Activated CD4-positive, alpha-beta T cell treated with anti-CD3 and anti-CD28 coated beads, Interleukin-2, Interleukin-6, amounts not matched to agents 100 ng/mL and 50 ng/mL, durations not matched to agents 16 hours and 8 hours (primary cell): ENCODE results near the gene THOC7.

Source experiments
- DNase-seq: peaks from one replicate; pipeline ENCODE4 v3.0.0-alpha.2; 2020

The THOC7 gene

DNA sequence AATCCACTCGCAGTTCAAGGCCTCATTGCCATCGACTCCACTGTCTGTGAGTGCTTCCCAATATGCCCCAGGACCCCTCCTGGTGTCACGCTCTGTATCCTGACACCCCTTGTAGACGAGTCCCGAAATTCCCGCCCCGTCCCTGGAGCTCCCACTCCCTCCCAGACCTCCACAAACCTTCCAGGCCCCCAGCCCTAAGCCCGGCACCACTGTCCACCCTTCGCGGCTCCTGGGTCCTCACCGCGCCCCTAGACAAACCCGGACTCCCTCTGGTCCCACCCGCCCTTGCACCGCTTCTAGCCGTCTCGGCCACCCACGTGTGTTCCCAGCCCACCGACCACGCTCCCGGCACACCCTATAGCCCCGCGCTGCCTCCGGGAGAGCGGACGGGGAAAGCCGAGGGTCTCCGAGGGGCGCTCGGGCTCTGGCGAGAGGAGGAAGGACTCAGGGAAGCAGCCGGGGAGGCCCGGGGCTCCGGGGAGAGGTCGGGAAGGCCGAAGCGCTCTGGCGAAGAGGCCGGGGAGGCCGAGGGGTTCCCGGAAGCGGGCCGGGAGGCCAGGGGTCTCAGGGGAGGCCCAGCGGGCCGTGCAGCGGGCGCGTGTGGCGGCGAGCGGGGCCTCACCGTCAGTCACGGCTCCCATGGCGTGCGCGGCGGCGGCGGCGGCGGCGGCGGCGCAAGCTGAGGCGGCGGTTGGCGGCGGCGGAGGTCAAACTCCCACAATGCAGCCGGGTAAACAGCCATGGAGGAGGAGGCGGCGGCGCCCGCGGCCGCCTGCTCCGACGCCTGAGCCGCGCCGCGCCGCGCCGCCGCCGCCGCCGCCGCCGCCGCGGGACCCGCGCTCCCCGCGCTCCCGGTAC lies at the start of gene THOC7, which contains the start of gene ATXN7:
TSS of gene THOC7 (minus strand) at position 656 of the 858 bp plus-strand sequence. CDS start at position 641, 15 bp downstream.
TSS of gene ATXN7 (plus strand) at position 718 of the 858 bp plus-strand sequence. CDS start 48,732 bp downstream, outside the sequence.
- peak; percentile 77 for DNase-seq

DNA sequence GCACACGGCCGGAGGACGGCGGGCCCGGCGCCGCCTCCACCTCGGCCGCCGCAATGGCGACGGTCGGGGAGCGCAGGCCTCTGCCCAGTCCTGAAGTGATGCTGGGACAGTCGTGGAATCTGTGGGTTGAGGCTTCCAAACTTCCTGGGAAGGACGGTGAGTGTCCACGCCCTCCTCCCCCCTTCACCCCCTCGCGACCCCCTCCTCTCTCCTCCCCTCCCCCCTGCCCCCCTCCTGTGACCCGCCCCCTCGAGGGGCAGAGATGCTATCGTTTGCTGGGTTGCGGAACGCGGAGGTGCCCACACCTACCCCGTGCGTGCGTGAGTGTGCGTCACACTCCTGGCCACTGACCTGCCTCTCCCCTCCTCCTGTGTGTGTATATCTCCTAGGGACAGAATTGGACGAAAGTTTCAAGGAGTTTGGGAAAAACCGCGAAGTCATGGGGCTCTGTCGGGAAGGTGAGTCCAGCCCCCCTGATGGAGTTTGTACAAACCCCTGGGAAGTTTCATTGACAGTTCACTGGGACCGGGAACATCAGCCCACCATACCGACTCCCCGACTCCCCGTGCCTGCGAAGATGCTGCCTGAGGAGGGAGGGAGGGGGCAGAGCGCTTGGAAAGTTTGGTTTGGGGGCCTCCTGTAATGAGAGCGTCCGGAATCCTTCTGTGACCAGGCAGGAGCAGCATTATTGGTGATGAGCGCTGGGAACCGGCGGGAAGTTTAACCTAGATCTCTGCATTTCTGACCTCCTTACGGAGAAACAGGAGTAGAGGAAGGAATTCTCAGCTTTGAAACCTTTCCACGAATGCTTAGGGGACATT lies 49.4 kb upstream of the THOC7 start:
- peak; percentile 65 for DNase-seq

DNA sequence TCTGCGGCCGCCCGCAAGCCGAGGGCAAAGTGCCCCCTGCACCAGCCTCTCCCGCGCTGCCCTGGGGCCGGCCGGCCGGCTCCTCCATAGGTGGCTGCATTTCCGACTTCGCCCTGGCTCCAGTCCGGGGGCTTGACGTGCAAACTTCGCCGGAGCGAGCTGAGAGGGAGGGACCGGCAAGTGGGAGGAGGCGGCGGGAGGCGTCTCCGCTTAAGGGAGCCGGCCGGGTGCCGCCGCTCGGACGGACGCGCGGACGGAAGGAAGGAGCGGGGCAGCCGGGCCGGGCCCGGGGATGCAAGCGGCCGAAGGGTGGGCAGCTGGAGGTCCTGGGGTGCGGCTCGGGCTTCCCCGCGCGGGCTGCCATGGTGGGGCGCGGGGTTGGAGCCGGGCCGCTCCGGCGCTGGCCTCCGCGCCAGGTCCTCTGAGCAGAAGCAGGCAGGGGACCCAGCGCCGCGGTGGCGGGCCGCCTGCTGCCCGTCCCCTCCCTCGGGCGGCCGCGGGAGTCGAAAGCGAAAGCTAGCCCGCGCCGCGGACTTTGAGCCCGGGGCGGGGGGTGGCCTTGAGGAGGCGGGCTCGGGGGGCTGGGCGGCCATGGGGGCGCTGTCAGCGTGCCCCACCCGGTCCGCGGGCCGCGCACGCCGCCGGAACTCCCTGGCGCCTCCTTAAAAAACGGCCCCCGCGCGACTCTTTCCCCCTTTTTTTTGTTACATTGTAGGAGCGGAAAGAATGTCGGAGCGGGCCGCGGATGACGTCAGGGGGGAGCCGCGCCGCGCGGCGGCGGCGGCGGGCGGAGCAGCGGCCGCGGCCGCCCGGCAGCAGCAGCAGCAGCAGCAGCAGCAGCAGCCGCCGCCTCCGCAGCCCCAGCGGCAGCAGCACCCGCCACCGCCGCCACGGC lies 48.5 kb upstream of the THOC7 start, which contains the start of gene SCAANT1:
TSS of gene SCAANT1 (minus strand) at position 511 of the 895 bp plus-strand sequence.
- DNase-seq, result peak; percentile 85

DNA sequence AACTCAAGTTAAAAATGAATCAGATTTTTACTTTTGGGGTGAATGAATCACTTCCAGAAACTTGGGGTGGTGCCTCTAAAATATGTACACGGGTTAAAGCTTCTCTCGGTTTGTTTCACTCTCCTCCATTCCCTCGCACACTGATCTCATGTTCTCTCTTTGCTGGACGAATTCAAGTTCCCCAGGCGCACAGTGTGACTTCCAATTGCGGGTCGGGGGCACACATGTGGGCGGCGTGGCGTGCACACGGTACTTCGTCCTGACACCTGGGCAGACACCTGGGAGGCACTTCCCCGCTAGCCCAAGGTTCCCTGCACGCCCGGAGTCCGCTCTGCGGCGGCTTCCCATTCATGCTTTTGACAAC lies 47.9 kb upstream of the THOC7 start:
- DNase-seq, result peak; percentile 50

DNA sequence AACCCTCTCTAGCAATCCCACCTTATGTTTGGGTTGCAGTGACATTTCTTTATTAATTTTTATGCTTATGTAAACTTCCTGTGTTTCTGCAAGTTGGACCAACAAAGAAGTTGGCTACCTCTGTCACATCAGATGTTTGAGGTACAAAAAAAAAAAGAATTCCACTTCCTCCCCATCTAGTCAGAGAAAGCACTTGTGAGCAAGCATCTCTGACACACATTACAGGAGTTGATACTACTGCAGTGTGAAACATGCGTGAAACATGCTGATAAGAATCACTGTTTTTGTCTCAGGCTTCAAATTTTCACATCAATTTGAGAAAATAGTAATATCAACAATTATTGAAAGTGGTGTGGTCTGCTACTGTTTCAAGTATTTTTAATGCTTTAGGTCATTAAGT lies 47.3 kb upstream of the THOC7 start:
- DNase-seq, result peak; percentile 53

DNA sequence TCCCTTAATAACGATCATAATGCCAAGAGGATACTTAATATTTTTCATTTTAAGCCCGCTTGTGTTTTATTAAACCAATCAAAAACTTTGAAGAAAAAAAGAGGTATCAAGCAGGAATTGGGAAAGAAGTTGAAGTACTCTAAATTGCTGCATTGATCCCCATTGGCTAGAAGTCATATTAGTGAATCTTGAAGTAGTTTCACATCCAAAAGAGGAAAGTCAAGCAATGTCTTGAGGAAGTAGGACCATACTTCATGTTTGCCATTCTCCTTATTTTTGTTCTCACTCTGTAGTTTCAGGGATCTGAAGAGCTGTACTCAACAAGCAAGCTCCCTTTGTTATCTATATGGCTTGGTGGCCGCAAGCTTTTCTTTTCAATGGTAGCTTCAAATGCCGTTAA lies 46.4 kb upstream of the THOC7 start:
- no peak for DNase-seq

DNA sequence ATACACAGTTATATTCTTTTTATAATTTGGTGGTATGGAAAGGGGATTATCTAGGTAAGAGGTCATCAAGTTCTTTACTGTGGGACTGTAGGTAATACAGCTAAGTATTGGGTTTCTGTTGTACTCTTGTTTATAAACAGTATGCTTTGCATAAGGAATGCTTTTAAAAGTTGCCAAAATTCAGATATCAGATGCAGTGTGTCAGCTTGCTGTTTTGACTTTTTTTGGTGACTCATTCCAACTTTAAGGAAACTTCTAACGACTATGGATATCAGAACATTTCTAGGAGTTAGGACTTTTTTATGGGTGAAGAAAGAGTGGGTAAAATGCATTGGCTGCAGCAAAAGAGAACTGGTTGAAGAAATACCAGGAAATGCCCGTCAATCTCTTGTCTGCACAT lies 45.8 kb upstream of the THOC7 start:
- no peak for DNase-seq

DNA sequence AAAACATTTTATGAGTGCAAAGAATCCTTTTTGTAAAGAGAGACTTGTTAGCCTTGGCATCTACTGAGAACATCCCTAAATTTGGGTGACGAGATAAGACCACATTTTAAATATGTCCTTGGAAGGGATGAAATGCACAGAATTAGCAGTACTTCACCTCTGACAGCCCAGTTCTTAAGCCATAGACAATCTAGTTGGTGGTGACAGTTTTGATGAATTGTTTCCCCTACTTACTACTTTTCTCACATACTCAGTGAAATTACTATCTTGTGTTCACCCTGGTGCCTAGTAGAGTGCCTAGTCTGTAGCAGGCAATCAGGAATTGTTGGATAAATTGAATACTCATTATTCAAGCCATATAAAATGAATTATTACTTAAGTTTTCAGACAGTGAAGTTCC lies 45.2 kb upstream of the THOC7 start:
- no peak for DNase-seq

DNA sequence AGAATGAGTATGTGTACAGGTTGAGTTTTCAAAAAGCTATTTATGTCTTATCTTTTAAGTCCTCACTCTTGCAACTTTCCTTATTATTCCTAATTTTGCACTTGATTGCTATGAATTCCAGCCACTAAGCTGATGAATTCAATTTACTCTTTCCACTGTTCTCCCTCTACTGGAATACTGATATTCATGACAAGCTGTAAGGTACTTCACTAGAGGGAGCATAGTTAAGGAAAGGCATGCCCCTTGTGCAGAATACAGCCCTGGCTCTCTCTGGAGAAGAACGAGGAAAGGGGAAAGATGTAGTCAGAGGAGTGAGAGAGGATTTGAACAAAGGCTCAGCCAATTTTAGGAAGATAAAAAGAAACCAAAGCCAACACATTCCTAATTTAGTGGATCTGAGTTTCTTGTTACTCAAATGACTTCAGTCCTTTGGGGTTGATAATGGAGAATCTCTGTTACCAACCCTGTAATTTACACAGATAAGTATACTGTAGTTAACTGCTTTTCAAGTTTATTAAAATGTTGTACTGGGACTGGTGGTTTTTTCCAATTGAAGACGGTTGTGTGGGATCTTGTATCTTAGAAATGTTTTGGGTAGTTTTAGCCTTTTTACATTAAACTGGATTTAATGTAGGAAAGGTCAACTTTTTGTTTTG lies 44.6 kb upstream of the THOC7 start:
- DNase-seq, result no peak

DNA sequence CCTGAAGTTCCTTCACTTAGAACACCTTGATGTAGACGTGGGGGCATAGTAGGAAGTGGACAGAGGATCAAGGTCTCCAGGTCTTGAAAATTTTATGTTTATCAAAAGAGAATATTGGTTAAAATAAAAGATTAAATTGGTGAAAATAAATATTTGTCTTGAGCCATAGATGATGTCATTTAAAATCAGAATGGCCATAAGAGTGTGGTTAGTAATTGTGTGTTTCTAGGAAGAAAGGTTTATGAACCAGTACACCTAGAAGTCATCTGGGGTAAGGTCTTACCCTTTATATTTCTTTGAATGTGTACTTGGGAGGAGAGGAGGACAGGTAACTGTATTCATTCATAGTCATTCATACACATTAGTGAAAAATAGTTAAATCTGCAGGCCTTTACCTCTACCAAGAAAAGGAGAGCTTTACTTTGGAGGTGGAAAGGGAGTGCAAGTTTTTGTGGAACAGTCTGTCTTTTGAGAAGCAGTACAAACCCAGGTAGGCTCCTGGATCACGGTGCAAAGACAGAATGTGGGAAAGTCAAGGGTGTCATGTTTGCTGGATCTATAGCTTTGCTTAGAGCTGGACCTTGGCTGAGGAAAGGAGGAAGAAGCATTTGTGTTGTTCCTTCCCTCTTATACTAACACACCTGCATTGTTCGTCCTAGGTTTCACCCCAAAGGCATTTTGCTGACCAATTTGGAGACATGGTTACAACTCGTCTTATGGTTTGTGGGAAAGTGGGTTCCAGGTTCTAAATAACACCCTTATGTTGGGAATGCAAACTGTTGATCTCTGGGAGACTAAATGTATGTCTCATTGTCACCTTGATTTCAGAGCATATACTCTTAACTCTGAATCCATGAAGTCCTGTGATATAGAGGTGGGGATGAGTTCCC lies 42.4 kb upstream of the THOC7 start:
- DNase-seq, result no peak

DNA sequence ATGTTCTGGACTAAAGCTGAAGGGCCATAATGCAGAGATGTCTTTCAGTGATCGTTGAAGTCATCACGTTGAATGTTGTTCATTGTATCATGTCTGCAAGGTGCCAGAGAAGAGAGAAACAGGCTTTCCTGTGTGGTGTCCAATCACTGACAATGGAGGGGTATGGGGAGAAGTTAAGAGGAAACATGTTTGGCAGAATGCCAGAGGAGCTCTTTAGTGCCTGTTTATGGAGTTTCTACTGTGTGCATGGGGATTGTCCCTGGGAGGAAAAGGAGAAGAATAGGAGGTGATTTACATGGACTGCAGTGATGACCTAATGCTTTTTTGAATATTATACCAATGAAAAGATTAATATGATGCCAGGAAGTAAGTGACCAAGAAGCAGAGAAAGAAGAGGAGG lies 36.9 kb upstream of the THOC7 start:
- DNase-seq, result no peak

DNA sequence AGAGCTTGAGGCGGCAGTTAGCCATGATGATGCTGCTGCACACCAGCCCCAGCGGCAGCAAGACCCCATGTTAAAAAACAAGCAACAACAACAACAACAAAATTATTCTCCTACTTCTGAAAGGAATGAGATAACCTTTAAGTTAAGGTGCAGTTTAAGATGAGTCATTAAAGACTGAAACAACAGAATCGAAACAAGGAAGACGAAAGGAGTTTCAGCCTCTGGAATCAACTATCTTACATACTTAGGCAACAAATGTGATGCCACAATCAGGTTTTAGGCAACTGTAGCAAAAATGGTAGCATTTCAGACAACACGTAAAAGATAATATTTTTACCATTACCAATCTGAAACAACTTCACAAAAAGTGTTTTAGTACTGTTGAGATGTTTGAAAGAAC lies 36.4 kb upstream of the THOC7 start:
- no peak for DNase-seq

DNA sequence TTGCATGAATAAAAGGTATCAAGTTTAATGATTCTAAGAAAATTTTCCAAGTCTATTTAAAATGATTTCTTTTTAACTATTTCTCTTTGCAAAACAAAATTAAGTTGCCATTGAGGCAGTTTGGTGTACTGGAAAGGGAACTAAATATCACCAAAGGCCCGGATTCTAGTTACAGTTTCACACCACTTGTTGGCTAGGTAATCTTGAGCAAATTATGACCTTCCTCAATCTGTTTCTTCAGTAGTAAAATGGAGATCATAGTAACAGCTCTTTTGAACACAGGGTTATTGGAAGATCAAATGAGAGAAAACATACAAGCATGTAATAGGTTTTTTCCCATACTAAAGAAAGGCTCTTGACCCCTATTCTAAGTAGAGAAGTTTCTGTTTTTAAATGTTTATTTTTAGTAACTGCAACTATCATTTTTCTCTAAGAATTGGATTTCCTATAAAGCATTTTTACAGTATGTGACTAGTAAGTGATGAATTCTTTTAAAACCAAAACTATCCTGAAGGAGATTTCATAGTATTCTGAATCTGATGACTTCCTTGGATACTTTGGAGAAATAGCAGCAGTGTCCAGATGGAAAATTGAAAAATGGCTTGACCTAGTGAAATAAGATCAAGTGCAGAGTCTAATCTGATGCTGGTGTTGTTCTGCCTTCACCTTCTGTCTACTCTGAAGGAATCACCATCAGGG lies 32.9 kb upstream of the THOC7 start:
- no peak for DNase-seq

DNA sequence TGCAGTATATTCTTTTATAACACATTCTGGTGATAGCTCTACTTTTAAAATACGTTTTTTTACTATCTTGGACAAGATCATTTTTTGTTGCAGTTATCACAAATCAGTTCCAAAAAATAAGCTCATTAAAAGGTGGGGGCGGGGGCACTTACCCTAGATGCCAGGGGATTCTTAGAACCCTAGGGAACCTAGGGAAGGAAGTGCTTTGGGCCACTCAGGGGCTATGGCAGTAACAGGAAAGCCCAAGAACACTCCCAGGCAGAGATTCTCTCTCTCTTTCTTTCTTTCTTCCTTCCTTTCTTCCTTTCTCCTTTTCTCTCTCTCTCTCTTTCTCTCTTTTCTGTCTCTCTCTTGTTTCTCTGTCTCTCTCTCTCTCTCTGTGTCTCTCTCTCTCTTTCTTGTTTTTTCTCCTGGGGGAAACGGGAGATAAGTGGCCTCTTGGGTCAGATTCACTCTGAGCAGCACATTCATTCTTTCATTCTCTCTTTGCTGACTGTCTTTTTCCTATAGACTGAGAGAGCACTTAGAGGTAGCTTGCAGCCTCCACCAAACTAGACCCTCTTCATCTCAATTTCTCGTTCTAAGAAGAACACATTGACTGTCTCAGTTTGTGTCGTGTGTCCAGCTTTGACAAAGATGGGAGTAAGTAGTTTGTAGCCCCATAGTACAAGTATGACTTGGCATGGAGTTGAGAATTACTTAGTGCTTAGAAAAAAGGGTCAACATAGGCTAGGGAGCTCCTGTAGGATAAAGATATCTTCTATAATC lies 32.0 kb upstream of the THOC7 start:
- peak; percentile 26 for DNase-seq

DNA sequence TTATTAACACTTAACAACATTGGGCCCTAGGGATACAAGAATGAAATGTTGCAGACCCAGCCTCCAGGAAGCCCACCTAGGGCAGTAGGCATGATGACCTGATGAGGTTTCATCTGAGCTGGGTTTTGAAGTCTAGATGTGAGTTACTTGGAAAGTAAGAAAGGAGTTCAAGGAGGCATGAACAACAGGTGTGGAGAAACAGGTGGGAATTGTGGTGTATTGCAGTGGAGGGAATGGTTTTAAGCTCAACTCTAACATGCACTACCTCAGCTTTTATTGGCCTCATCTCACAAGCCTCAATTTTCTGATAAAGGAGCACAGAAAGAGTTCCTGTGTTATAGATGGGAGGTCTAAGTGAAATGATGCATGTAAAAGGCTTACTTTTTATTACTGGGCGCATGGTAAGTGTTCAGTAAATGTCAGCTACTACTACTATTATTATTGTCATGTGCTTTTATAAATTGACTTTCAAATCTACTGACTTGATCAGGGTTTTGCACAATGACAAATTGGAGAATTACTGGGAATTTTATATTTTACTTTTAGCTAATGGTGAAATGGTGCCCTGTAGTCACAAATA lies 29.3 kb upstream of the THOC7 start:
- DNase-seq, result no peak

DNA sequence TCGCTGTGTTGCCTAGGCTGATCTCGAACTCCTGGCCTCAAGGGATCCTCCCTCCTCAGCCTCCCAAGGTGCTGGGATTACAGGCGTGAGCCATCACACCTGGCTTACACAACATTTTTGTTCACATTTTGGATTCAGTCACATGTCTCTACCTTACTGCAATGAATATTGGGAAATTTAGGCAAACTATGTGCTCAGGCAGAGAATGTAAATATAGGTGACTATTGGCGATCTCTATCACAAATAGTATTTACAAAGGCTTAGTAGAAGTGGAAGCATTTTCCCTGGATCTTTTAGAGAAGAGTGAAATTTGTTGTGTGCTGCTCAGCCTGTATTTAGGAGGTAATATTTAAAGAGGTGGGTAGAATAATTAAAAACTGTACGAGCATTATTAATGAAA lies 27.9 kb upstream of the THOC7 start:
- no peak for DNase-seq

DNA sequence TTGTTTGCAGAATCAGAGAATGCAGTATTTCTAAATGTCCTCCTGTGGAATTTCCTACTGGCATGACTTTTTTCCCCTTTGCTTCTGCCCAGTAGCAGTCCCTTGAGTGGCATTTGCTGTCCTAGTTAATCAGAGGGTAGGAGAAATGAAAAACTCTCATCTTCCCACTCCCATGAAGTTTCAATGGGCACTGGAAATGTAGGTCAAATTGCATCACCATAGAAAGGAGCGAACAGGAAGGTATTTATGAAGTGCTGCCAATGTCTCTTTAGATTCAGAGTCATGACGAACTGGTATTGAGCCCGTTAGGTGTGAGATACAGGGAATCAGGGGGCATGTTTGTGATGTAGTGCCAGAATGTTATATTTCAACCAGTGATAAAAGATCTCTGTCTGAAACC lies 23.3 kb upstream of the THOC7 start:
- DNase-seq, result no peak

DNA sequence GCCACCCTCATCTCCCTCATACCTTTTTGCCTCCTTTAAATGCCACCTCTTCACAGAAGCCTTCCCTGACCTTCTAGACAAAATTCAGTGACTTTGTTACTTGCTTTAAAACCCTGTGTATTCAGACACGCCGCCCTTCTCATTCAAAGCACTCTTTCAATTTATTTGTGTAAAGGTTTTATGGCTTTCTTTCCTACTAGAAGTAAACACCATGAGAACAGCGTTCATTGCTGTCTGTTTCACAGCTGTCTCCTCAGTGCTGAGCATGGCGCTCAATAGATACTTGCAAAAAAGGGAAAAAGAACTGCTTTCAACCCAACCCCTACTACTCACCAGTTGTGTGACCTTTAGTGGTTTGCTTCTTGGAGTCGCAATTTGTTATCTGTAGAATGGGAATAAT lies 17.0 kb upstream of the THOC7 start:
- DNase-seq, result no peak

DNA sequence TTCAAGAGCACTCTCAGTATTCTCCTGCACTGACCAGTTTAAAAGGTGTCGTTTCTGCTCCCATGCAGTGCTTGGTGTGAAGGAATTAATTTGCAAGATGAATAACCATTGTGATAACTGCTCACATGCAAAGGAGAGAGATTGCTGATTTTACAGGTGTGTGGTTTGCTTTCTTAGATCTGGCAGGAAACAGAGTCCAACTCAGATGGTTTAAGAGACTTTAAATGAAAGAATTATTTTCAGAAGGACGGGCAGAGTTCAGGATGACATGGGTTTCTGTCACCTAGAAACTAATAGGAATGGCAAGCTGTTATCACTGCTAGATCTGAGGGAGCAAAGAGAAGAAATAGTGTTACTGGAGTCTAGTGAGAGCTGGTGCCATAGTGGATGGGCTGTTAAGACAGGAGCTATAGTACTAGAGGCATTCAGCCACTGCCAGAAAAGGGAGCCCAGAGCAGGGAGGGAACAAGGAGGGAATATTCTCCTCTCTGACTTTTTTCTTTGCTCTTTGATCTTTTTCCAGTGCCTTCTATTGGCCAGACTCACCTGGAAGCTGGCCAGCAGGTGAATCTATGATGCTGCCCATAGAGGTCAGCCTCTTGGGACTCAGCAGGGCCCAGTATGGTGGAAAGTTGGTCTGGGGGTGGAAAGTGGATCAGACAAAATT lies 14.9 kb upstream of the THOC7 start:
- no peak for DNase-seq
